Neural crest cell (in vitro differentiated cells): ENCODE measurements around the gene LGR6. TPM values are rescaled to one million over a fixed set of nuclear protein-coding genes. Genes with fewer than 3 reads are reported as not detected.
"Not testable (repeated sequence)": the region's sequence is repeated elsewhere in the genome, so short reads cannot be mapped to it uniquely, and the experiment has no call there.

Source experiments
- DNase-seq: peaks from one replicate; pipeline ENCODE4 v3.0.0; 2021; ENCODE audit warnings: low read depth, mixed read lengths, low spot score
- H3K27ac Mint-ChIP-seq: one replicate; pipeline ENCODE4 v1.8.0; 2021; ENCODE audit warnings: mild to moderate bottlenecking, mixed read lengths; ENCODE audit not compliant: unreplicated experiment
- H3K27me3 Mint-ChIP-seq: 2 replicates; pipeline ENCODE4 v1.8.0; 2021; ENCODE audit warnings: low read depth, mild to moderate bottlenecking, mixed read lengths
- H3K36me3 Mint-ChIP-seq: 2 replicates; pipeline ENCODE4 v1.8.0; 2021; ENCODE audit warnings: low read depth, mild to moderate bottlenecking, mixed read lengths
- H3K4me1 Mint-ChIP-seq: 2 replicates; pipeline ENCODE4 v1.8.0; 2021; ENCODE audit warnings: mixed read lengths
- H3K4me3 Mint-ChIP-seq: one replicate; pipeline ENCODE4 v1.8.0; 2021; ENCODE audit warnings: mild to moderate bottlenecking, mixed read lengths
- H3K9me3 Mint-ChIP-seq: 2 replicates; pipeline ENCODE4 v1.8.0; 2021; ENCODE audit warnings: mixed read lengths
- CTCF ChIP-seq: fragments of 200-600 bp; sonication (generic); conservative IDR thresholded peaks from 2 replicates; pipeline ENCODE4 v1.5.0; 2021; ENCODE audit warnings: antibody characterized with exemption, mild to moderate bottlenecking
- long read RNA-seq: library from polyadenylated mRNA; unstranded; transcript quantifications from one replicate; pipeline ENCODE4 v2.0.0, GENCODE V29; 2020
- total RNA-seq: library from RNA; stranded (reverse); gene quantifications from 2 replicates; pipeline ENCODE4 v1.2.1, GENCODE V29; 2021

LGR6 gene
- 0.16 and 0.91 TPM in 2 replicates for total RNA-seq
- long read RNA-seq: 0 reads

GRCh38 chr1:202193614-202194327, at the start of gene LGR6:
TSS of gene LGR6 (plus strand) at chr1:202193799. CDS start at chr1:202193990, 191 bp downstream.
- Mint-ChIP-seq H3K36me3 (no peaks in the 10 kb centered on the region), H3K4me3 (peak within 1 kb of the TSS; percentile 63), H3K4me1 (peaks cover 14% of the 10 kb centered on the region), H3K27ac (no peak within 1 kb of the TSS), H3K27me3 (peaks cover 59% of the 10 kb centered on the region), H3K9me3 (no peaks in the 10 kb centered on the region)
- DNase-seq: no peak
- TF ChIP-seq CTCF: peak; percentile 40

- TF ChIP-seq CTCF: no peak
- H3K27me3 Mint-ChIP-seq: peaks cover 6% of the 10 kb centered on the region
- H3K4me1 Mint-ChIP-seq: peaks cover 25% of the 10 kb centered on the region
- peak; percentile 43 for DNase-seq
- peak within 1 kb of the TSS; percentile 28 for H3K27ac Mint-ChIP-seq
- peak within 1 kb of the TSS; percentile 96 for H3K4me3 Mint-ChIP-seq
- no peaks in the 10 kb centered on the region for H3K9me3 Mint-ChIP-seq
- H3K36me3 Mint-ChIP-seq: no peaks in the 10 kb centered on the region
Measured at GRCh38 chr1:202144402-202145067, 49.1 kb upstream of the LGR6 start, which contains the start of gene ARL8A. TSS of gene ARL8A (minus strand) at chr1:202144737. CDS start at chr1:202144572, 165 bp downstream.

- H3K36me3 Mint-ChIP-seq: no peaks in the 10 kb centered on the region
- no peak for DNase-seq
- no peak for TF ChIP-seq CTCF
- H3K27me3 Mint-ChIP-seq: peaks cover 6% of the 10 kb centered on the region
- peak overlapping the region; percentile 93 for H3K4me3 Mint-ChIP-seq
- peak overlapping the region; percentile 19 for H3K27ac Mint-ChIP-seq
- H3K9me3 Mint-ChIP-seq: no peaks in the 10 kb centered on the region
- H3K4me1 Mint-ChIP-seq: peaks cover 25% of the 10 kb centered on the region
Measured at GRCh38 chr1:202145068-202145743, 48.4 kb upstream of the LGR6 start.

GRCh38 chr1:202145744-202146140, 47.9 kb upstream of the LGR6 start:
- peak overlapping the region; percentile 93 for H3K4me3 Mint-ChIP-seq
- H3K27ac Mint-ChIP-seq, H3K9me3 Mint-ChIP-seq, H3K36me3 Mint-ChIP-seq, DNase-seq, H3K27me3 Mint-ChIP-seq: not testable (repeated sequence)
- H3K4me1 Mint-ChIP-seq: peaks cover 25% of the 10 kb centered on the region

- no peak for DNase-seq
- Mint-ChIP-seq H3K27me3 (peaks cover 6% of the 10 kb centered on the region), H3K9me3 (no peaks in the 10 kb centered on the region), H3K36me3 (no peaks in the 10 kb centered on the region), H3K4me3 (peak overlapping the region; percentile 93), H3K4me1 (peaks cover 25% of the 10 kb centered on the region), H3K27ac (no peak overlapping the region)
- no peak for TF ChIP-seq CTCF
Measured at GRCh38 chr1:202146279-202146678, 47.3 kb upstream of the LGR6 start.
